ENCODE measurements around the gene RBM25.

GRCh38 chr14:73149753-73150152 lies 91.4 kb downstream of the RBM25 start:
- TF ChIP-seq CTCF (IDR thresholded peaks at IDR 0.05 in 4 of 5, conservative IDR thresholded peaks at IDR 0.05 in 1 of 5) (no peak), POLR2A (IDR thresholded peaks at IDR 0.05) (no peak)
